ENCODE data around the gene LBX1.

The LBX1 gene

GRCh38 chr10:101241840-101242707 is 12.8 kb upstream of the LBX1 start:
- FAIRE-seq = no peak

DNA sequence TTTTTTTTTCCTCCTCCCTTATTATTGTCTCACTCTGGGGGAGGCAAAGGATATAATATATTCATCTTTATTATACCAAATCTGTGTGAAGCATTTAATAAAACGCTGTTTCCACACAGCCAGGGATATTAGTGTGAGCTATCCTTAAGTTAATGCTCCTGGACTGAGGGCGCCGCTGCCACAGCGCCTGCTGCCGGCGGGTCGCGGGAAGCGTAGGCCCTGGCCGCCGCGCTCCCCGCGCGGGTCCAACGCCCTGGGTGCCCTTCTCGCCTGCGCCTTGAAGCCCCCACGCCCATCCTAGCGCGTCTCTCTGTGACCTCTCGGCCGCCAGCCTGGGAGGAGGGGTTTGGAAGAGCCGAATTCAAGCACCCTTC is 9.5 kb upstream of the LBX1 start:
- no peak for FAIRE-seq

GRCh38 chr10:101237982-101238731 is 8.9 kb upstream of the LBX1 start:
- no peak for FAIRE-seq

GRCh38 chr10:101237081-101237981 is 8.1 kb upstream of the LBX1 start:
- no peak for FAIRE-seq

DNA sequence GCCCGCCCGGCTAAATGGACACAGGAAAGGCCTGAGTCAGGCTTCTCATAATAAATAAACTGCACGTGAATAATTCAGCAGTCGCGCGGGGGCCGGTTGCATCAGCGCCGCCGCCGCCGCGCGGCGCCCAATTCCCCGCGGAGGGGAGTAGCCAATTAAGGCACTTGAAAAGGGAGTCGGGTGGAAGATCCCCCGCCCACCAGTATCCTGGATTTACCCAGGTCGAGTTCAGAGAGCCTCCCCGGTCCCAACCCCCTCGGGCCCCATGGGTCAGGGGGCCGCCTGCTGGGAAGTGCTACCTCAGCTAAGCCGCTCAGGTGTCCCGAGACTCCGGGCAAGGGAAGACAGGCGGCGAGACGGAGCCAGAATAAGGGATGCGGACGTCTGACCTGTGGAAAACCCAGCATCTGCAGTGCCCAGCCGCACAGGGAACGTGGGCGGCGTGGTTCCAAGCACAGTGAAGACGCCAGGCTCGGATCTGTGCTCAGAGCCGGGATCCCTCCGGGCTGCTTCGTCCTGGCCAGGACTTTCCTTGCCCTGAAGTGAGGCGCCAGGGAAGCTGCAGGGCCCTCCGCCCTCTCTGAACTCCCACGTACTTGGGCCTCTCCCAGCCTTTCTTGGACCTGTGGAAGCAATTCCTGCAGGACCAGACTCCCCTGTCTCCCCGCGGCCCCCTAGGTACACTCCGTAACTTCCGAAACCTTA is 7.3 kb upstream of the LBX1 start:
- no peak for FAIRE-seq

GRCh38 chr10:101235766-101236165 is 6.5 kb upstream of the LBX1 start:
- FAIRE-seq = no peak

GRCh38 chr10:101234333-101234732 is 5.1 kb upstream of the LBX1 start:
- no peak for FAIRE-seq

DNA sequence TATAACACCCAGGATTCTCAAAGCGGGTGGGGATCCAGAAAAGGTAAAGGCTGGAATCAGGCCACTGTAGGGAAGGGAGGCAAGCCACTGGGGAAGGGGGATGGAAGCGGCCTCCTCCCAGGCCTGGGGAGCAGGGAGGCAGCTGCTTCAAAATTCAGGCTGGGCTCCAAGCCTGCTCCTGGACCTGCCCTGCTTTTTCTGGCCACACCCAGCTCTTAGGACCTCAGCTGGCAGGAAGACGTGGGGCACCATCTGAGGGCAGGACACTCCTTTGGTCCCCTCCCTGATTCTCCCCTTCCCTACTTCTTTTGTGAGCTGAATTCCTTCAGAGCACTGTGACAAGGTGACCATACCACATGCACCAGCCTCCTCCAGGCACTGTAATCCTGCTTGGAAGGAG is 4.6 kb upstream of the LBX1 start:
- FAIRE-seq = no peak

- FAIRE-seq = no peak
Observed at GRCh38 chr10:101233443-101233842, 4.2 kb upstream of the LBX1 start.

- no peak for FAIRE-seq
Observed at GRCh38 chr10:101231912-101232689, 2.8 kb upstream of the LBX1 start.

DNA sequence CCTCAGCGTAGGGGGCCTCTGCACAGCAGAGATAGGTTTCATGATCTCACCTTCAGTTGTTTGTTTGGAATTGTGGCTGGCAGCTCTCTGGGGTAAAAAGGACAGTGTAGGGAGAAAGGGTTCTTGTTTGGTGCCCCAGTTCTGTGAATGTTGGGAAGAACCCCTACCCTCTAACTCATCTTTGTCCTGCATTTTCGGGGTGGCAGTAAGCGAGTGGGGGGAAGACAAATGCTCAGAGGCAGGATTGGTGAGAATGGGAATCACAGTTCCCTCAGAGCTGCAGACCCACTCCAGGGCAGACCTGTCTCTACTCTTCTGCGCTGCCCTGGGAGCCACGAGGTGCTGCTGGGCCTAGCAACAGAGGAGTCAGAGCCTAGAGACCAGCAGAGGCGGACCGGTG is 1.8 kb upstream of the LBX1 start:
- FAIRE-seq = no peak

DNA sequence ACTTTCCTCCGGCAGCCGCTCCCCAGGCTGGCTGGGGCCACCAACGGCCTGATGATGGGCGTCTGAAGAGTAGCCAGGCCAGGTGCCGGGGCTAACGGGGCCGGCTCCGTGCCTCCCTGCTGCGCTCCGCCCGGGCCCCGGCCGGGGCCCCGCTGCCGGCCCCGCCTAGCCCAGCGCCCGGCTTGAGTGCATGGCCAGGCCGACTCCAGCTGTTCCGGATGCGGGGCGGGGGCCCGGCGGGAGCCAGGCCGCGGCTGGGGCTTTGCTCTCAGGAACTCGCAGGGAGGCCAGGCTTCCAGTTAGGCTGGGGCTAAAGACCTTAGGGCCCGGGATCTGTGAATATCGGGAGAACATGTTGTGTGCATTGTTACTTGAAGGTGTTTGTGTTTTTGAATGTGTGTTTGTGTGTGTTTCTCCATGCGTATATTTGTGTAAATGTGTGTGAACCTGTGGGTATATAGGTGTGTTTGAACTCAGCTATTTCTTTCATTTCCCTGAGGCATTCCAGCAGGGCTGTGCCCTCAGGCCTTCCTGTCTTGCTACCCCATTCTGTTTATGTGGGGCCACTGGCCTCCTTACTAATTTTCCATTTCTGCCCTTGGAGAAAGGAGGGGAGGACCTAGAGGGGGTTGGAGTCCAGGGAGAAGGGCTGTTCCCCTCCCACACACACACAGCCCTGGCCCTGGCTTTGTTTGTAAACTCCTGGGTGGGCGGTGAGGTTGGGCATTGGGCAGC is 1.1 kb upstream of the LBX1 start:
- FAIRE-seq = no peak

- FAIRE-seq = no peak
Observed at GRCh38 chr10:101228966-101229265, 347 bp downstream of the LBX1 start.

GRCh38 chr10:101228153-101228965 is 904 bp downstream of the LBX1 start:
- no peak for FAIRE-seq

DNA sequence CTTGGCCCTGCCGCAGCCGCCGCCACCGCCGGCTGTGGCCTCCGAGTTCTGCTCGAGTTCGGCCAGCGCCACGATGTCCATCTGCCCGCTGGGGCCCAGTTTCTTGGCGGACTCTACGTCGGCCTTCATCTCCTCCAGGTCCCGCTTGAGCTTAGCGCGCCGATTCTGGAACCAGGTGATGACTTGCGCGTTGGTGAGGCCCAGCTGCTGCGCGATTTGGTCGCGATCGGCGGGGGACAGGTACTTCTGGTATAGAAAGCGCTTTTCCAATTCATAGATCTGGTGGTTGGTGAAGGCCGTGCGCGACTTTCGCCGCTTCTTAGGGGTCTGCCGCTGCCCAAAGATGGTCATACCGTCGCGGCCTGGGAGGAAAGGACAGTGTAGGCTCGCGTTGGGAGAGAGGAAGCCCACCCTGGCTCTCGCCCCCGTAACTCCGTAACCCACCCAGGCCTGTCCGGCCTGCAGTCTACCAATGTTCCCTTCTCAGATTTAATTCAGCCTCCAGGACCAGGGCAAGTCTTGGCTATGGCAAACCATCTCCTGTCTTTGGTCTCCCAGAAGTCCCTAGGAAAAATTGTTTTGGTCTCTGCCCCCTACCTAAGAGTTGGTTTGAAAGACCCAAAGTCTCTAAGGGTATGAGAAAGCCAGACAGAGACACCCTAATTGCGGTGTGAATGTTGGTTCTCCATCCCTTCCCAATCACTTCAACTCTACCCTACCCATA is 1.7 kb downstream of the LBX1 start:
- no peak for FAIRE-seq

- FAIRE-seq = no peak
Observed at GRCh38 chr10:101226491-101227428, 2.5 kb downstream of the LBX1 start.

- no peak for FAIRE-seq
Observed at GRCh38 chr10:101225846-101226421, 3.3 kb downstream of the LBX1 start.

Data from G401.6 (cell line).